ENCODE data around the gene ZSWIM1. TPM values are rescaled to one million over a fixed set of nuclear protein-coding genes. Genes with fewer than 3 reads are reported as not detected.
A peak's percentile ranks its signal among the peaks of the same experiment; 100 is the strongest.

The ZSWIM1 gene
- total and polyA plus RNA-seq, 2 of the 13 experiments (the other 11 are each of a cell fraction or from before 2014, with no cell fraction given) = 9.5 to 11.7 TPM

DNA sequence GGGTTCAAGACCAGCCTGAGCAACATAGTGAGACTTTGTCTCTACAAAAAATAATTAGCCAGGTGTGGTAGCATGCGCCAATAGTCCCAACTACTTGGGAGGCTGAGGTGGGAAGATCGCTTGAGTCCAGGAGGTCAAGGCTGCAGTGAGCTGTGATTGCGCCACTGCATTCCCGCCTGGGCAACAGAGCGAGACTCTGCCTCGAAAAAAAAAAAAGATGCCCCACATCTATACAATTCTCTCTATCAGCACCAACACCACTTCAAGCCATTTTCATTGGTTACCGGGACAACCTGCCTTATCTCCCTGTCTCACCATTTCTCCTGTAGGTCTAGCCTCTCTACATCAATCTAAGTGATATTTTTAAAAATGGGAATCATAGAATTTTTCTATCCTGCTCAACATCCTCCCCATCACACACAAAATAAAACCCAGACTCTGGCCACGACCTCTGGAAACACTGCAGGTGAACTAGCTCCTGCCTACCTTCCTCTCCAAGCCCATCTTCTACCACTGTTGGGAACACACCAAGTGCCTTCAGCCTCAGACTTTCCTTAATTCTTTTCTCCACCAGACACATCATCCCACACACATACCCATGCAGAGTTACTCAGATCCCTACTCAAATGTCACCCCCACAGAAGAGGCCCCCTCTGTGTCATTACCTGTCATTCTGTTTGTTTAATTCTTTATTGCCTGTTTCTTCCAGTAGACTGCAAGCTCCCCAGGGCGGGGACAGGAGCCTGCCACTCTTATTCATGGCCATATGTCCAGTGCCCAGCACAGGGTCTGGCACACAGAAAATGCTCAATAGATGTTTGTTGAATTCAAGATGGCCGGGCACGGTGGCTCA, 40.5 kb downstream of the ZSWIM1 start (continued):
- TF ChIP-seq, protein P1, sequence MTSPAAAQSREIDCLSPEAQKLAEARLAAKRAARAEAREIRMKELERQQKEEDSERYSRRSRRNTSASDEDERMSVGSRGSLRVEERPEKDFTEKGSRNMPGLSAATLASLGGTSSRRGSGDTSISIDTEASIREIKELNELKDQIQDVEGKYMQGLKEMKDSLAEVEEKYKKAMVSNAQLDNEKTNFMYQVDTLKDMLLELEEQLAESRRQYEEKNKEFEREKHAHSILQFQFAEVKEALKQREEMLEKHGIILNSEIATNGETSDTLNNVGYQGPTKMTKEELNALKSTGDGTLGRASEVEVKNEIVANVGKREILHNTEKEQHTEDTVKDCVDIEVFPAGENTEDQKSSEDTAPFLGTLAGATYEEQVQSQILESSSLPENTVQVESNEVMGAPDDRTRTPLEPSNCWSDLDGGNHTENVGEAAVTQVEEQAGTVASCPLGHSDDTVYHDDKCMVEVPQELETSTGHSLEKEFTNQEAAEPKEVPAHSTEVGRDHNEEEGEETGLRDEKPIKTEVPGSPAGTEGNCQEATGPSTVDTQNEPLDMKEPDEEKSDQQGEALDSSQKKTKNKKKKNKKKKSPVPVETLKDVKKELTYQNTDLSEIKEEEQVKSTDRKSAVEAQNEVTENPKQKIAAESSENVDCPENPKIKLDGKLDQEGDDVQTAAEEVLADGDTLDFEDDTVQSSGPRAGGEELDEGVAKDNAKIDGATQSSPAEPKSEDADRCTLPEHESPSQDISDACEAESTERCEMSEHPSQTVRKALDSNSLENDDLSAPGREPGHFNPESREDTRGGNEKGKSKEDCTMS (CRISPR knock-in tag; conservative IDR thresholded peaks at IDR 0.05) = no peak
- no peak for TF ChIP-seq AKAP8 (CRISPR knock-in tag; IDR thresholded peaks at IDR 0.05)
- TF ChIP-seq, protein P2, sequence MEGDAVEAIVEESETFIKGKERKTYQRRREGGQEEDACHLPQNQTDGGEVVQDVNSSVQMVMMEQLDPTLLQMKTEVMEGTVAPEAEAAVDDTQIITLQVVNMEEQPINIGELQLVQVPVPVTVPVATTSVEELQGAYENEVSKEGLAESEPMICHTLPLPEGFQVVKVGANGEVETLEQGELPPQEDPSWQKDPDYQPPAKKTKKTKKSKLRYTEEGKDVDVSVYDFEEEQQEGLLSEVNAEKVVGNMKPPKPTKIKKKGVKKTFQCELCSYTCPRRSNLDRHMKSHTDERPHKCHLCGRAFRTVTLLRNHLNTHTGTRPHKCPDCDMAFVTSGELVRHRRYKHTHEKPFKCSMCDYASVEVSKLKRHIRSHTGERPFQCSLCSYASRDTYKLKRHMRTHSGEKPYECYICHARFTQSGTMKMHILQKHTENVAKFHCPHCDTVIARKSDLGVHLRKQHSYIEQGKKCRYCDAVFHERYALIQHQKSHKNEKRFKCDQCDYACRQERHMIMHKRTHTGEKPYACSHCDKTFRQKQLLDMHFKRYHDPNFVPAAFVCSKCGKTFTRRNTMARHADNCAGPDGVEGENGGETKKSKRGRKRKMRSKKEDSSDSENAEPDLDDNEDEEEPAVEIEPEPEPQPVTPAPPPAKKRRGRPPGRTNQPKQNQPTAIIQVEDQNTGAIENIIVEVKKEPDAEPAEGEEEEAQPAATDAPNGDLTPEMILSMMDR (CRISPR knock-in tag; IDR thresholded peaks at IDR 0.05) = no peak
- no peak for TF ChIP-seq DNMT1 (CRISPR knock-in tag; IDR thresholded peaks at IDR 0.05)
- TF ChIP-seq, protein P3, sequence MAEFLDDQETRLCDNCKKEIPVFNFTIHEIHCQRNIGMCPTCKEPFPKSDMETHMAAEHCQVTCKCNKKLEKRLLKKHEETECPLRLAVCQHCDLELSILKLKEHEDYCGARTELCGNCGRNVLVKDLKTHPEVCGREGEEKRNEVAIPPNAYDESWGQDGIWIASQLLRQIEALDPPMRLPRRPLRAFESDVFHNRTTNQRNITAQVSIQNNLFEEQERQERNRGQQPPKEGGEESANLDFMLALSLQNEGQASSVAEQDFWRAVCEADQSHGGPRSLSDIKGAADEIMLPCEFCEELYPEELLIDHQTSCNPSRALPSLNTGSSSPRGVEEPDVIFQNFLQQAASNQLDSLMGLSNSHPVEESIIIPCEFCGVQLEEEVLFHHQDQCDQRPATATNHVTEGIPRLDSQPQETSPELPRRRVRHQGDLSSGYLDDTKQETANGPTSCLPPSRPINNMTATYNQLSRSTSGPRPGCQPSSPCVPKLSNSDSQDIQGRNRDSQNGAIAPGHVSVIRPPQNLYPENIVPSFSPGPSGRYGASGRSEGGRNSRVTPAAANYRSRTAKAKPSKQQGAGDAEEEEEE (CRISPR knock-in tag; IDR thresholded peaks at IDR 0.05; ENCODE audit: borderline replicate concordance) = no peak
- peak; percentile 50; the same call in 1 of the 2 replicates for TF ChIP-seq RXRB (CRISPR knock-in tag; IDR thresholded peaks at IDR 0.05; ENCODE audit: borderline replicate concordance)
- TF ChIP-seq, protein P4, sequence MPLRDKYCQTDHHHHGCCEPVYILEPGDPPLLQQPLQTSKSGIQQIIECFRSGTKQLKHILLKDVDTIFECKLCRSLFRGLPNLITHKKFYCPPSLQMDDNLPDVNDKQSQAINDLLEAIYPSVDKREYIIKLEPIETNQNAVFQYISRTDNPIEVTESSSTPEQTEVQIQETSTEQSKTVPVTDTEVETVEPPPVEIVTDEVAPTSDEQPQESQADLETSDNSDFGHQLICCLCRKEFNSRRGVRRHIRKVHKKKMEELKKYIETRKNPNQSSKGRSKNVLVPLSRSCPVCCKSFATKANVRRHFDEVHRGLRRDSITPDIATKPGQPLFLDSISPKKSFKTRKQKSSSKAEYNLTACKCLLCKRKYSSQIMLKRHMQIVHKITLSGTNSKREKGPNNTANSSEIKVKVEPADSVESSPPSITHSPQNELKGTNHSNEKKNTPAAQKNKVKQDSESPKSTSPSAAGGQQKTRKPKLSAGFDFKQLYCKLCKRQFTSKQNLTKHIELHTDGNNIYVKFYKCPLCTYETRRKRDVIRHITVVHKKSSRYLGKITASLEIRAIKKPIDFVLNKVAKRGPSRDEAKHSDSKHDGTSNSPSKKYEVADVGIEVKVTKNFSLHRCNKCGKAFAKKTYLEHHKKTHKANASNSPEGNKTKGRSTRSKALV (CRISPR knock-in tag; IDR thresholded peaks at IDR 0.05) = no peak
- TF ChIP-seq, protein P5, sequence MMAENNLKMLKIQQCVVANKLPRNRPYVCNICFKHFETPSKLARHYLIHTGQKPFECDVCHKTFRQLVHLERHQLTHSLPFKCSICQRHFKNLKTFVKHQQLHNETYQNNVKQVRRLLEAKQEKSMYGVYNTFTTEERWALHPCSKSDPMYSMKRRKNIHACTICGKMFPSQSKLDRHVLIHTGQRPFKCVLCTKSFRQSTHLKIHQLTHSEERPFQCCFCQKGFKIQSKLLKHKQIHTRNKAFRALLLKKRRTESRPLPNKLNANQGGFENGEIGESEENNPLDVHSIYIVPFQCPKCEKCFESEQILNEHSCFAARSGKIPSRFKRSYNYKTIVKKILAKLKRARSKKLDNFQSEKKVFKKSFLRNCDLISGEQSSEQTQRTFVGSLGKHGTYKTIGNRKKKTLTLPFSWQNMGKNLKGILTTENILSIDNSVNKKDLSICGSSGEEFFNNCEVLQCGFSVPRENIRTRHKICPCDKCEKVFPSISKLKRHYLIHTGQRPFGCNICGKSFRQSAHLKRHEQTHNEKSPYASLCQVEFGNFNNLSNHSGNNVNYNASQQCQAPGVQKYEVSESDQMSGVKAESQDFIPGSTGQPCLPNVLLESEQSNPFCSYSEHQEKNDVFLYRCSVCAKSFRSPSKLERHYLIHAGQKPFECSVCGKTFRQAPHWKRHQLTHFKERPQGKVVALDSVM (CRISPR knock-in tag; IDR thresholded peaks at IDR 0.05) = peak; percentile 94
- TF ChIP-seq AGO1 (IDR thresholded peaks at IDR 0.05; ENCODE audit: low read depth, low read length, poor library complexity, severe bottlenecking) = no peak
- no peak for TF ChIP-seq IKZF4 (CRISPR knock-in tag; IDR thresholded peaks at IDR 0.05; ENCODE audit: borderline replicate concordance, low read depth, not compliant biosample characterization)
- TF ChIP-seq ZNF674 (CRISPR knock-in tag; IDR thresholded peaks at IDR 0.05; ENCODE audit: low read depth) = no peak
- no peak for TF ChIP-seq MEF2D (CRISPR knock-in tag; IDR thresholded peaks at IDR 0.05)
- peak; percentile 74; the same call in 1 of the 2 replicates for TF ChIP-seq CEBPB (IDR thresholded peaks at IDR 0.05; ENCODE audit: borderline replicate concordance, low read depth, low read length)
- TF ChIP-seq SAFB2 (CRISPR knock-in tag; IDR thresholded peaks at IDR 0.05; ENCODE audit: borderline replicate concordance, low read depth) = no peak
- TF ChIP-seq ZNF24 (IDR thresholded peaks at IDR 0.05) = no peak
- no peak for TF ChIP-seq JUNB (CRISPR knock-in tag; IDR thresholded peaks at IDR 0.05; ENCODE audit: borderline replicate concordance)
